Endothelial cell (in vitro differentiated cells): Measurements from ENCODE around the gene ZIC1. TPM values are rescaled to one million over a fixed set of nuclear protein-coding genes. Genes with fewer than 3 reads are reported as not detected.

Experiments
- DNase-seq: peaks from one replicate; pipeline ENCODE4 v3.0.0; 2021; ENCODE audit warnings: low spot score
- H3K27ac Mint-ChIP-seq: one replicate; pipeline ENCODE4 v1.8.0; 2021; ENCODE audit warnings: mixed read lengths, inconsistent platforms; ENCODE audit not compliant: unreplicated experiment
- H3K27me3 Mint-ChIP-seq: one replicate; pipeline ENCODE4 v1.8.0; 2021; ENCODE audit warnings: mild to moderate bottlenecking, moderate library complexity, mixed read lengths, inconsistent platforms; ENCODE audit not compliant: unreplicated experiment
- H3K36me3 Mint-ChIP-seq: one replicate; pipeline ENCODE4 v1.8.0; 2021; ENCODE audit warnings: mild to moderate bottlenecking, low read depth, mixed read lengths, inconsistent platforms; ENCODE audit not compliant: unreplicated experiment
- H3K4me1 Mint-ChIP-seq: one replicate; pipeline ENCODE4 v1.8.0; 2021; ENCODE audit warnings: mild to moderate bottlenecking, mixed read lengths, inconsistent platforms; ENCODE audit not compliant: unreplicated experiment
- H3K4me3 Mint-ChIP-seq: one replicate; pipeline ENCODE4 v1.8.0; 2021; ENCODE audit warnings: mild to moderate bottlenecking, mixed read lengths, inconsistent platforms; ENCODE audit not compliant: unreplicated experiment
- H3K9me3 Mint-ChIP-seq: one replicate; pipeline ENCODE4 v1.8.0; 2021; ENCODE audit warnings: mixed read lengths, inconsistent platforms; ENCODE audit not compliant: unreplicated experiment
- total RNA-seq: library from RNA; stranded (reverse); fragmentation: NEBNext Ultra II Directional; extraction: Animal tissue kit (Norgen Biotek cat#: 25700); gene quantifications from one replicate; pipeline ENCODE4 v1.2.1, GENCODE V29; 2021; ENCODE audit not compliant: unreplicated experiment
- TF ChIP-seq, protein P1 (sequence below): fragments of 200-600 bp; sonication (generic); IDR thresholded peaks from one replicate; pipeline ENCODE4 v1.5.0; 2021; ENCODE audit warnings: antibody characterized with exemption; ENCODE audit not compliant: unreplicated experiment

Gene ZIC1
- total RNA-seq, 1 donor from 2014 or later, result 4.1 TPM

DNA sequence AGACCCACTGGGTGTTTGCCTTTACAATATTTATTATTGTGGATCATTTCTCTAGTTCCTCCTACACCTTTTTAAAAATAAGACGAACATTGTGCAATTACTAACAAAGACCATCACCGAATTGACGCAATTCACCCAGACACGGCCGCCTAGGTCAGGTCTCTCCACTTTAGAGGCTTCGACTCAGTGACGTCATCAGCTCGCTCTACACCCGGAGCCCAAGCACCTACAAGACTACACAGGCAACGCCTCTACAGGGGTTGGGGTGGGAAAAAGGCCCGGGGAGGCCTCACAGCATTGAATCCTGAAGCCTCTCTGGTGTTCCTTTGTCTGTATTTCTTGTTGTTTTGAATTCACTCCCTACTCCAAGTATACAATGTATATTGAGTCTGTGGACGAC lies 19.4 kb upstream of the ZIC1 start:
- H3K4me1 Mint-ChIP-seq, result peaks cover 71% of the 10 kb centered on the region
- no peak overlapping the region for H3K27ac Mint-ChIP-seq
- peaks cover 46% of the 10 kb centered on the region for H3K27me3 Mint-ChIP-seq
- no peak for DNase-seq
- no peak overlapping the region for H3K4me3 Mint-ChIP-seq
- H3K36me3 Mint-ChIP-seq, result no peaks in the 10 kb centered on the region
- TF ChIP-seq, protein P1, sequence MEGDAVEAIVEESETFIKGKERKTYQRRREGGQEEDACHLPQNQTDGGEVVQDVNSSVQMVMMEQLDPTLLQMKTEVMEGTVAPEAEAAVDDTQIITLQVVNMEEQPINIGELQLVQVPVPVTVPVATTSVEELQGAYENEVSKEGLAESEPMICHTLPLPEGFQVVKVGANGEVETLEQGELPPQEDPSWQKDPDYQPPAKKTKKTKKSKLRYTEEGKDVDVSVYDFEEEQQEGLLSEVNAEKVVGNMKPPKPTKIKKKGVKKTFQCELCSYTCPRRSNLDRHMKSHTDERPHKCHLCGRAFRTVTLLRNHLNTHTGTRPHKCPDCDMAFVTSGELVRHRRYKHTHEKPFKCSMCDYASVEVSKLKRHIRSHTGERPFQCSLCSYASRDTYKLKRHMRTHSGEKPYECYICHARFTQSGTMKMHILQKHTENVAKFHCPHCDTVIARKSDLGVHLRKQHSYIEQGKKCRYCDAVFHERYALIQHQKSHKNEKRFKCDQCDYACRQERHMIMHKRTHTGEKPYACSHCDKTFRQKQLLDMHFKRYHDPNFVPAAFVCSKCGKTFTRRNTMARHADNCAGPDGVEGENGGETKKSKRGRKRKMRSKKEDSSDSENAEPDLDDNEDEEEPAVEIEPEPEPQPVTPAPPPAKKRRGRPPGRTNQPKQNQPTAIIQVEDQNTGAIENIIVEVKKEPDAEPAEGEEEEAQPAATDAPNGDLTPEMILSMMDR, result no peak
- no peaks in the 10 kb centered on the region for H3K9me3 Mint-ChIP-seq

DNA sequence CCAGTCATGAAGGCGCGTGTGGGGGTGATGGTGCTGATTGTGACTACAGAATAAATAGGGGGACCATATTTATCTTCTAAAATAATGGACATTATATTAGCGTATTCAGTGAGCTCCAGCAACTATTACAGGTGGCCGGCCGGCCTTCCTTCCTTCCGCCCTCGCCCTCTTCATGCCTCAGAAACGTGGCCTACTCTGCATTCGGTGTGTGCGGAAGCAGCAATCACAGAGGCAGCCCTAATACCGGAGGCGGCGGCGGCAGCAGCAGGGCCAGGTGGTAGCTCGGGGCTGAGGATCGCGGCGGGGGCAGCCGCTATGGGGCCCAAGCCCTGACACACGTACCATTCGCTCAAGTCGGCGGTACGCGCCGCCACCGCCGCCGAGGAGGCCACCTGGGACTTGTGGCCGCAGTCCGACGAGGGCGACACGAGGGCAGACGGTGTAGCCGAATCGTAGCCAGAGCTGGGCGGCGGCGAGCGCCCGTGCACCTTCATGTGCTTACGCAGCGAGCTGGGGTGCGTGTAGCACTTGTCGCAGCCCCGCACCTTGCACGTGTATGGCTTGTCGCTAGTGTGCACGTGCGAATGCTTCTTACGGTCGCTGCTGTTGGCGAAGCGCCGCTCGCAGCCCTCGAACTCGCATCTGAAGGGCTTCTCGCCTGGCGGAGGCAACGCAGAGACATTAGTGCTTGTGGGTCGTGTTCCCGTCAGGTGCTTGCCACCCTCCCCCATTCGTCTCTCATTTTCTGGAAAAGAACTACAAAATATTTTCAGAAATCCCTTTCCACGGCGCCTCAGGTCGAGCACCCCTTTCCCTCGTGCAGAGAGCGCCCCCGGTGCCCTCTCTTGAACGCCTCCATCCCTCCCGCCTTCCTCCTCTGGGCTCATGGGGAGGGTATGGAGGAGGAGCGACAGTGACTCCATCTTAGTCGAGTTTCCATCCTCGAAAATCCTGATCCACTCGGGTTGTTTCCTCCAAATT lies 18.3 kb upstream of the ZIC1 start:
- peaks cover 51% of the 10 kb centered on the region for H3K27me3 Mint-ChIP-seq
- TF ChIP-seq, protein P1, result no peak
- peak overlapping the region; percentile 52 for H3K4me3 Mint-ChIP-seq
- no peaks in the 10 kb centered on the region for H3K9me3 Mint-ChIP-seq
- no peaks in the 10 kb centered on the region for H3K36me3 Mint-ChIP-seq
- DNase-seq, result no peak
- H3K27ac Mint-ChIP-seq, result no peak overlapping the region
- peaks cover 71% of the 10 kb centered on the region for H3K4me1 Mint-ChIP-seq

DNA sequence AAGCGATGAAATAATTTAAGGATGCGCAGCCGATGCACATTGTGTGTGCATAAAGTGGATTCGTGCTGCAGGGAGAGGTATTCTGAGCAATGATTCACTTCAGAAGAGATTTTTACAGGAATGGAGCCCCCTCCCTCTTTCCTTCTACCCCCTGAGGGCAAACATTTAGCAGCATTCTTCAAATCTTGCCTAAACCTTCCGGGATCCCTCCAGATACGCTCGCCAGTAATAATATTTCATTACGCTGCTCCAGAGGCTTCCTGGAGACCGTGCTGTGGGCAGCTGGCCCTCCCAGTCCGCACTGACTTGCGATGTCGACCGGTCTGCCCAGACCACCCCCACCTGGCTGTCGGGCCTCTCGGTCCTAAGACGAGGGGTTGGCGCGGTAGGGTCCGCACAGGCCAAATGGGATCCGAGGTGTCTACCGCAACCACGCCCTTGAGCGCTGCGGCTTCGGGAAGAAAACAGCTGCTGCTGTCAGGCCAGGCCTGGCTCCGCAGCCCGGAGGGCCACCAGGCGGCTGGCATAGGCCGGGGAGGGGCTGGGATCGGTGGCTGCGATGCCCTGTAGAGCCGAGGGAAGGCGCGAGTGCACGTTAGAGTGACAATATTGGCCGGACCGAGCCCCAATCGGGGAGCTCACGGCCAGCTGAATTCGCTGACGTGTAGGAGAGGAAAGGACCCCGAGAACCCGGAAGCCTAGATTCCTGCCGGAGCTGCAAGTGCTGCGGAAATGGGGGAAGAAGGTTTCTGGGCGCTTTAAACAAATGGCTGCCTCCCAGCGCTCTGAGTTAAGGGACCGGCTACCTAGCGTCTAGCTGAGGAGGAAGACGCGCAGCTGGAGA lies 17.2 kb upstream of the ZIC1 start:
- peak; percentile 82 for DNase-seq
- Mint-ChIP-seq H3K4me1 (peaks cover 61% of the 10 kb centered on the region), H3K27me3 (peaks cover 51% of the 10 kb centered on the region), H3K9me3 (no peaks in the 10 kb centered on the region), H3K27ac (peak overlapping the region; percentile 75), H3K36me3 (no peaks in the 10 kb centered on the region), H3K4me3 (peak overlapping the region; percentile 78)
- TF ChIP-seq, protein P1, result no peak

DNA sequence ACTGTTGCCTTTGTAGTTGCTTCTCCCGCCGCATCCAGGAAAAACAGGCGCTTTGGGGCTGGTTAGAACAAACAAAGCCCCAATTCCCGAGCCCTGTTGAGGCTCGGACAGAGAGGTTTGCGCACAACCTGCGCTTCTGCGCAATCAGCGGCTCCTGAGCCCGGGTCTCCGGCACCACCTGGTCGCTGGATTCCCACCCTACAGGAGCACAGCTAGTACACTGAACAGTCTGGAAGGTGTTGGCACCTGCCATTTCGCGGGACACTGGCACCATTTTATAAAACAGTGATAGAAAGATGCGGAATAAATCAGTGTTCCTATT lies 16.6 kb upstream of the ZIC1 start:
- Mint-ChIP-seq H3K4me3 (peak overlapping the region; percentile 78), H3K36me3 (no peaks in the 10 kb centered on the region), H3K9me3 (no peaks in the 10 kb centered on the region), H3K4me1 (peaks cover 61% of the 10 kb centered on the region), H3K27me3 (peaks cover 51% of the 10 kb centered on the region), H3K27ac (peak overlapping the region; percentile 75)
- TF ChIP-seq, protein P1, result no peak
- DNase-seq, result no peak
